ENCODE data around the gene LTK. TPM values are rescaled to one million over a fixed set of nuclear protein-coding genes. Genes with fewer than 3 reads are reported as not detected.

Gene LTK
- total RNA-seq, 1 experiment from 2014 or later: 0.24 TPM

DNA sequence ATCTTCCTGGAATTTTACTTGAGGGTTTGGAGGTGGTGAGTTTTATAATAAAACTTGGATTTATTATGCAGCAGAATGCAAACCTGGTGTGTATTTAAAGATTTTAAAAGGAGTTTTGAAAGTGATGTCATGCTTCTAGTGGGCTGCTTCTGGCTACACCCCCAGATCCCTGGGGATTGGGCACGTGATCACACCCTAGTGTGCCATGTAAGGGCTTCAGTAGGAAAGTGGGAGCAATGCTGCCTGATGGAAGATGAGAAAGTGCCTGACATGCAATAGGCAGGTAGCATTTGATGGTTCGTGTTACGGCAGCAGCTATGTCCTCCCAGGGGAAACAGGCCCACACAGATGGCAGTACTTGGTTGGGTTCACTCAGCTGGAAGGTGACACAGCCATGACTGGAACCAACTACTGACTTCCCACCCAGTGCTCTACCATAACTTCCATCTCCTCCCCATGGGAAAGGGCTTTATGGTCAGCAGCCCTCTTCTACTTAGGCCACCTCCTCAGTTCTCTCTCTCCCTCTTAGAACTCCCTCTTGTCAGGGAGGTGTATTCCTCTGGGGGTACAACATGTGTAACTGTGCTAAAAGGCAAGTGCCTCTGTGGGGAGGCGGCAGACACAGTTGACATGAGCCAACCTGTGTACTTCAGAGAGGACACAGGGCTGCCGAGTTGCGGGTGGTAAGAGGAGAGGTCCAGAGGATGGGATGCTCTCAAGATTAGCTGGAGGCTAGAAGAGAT lies 14.3 kb downstream of the LTK start:
- Histone ChIP-seq H3K4me3 (no peak overlapping the region), H3K27ac (no peak overlapping the region), H3K27me3 (replicated peaks) (no peaks in the 10 kb centered on the region; the same call in 1 of the 2 replicates), H3K36me3 (no peaks in the 10 kb centered on the region), H3K4me1 (replicated peaks) (peaks cover 3% of the 10 kb centered on the region), H3K9me3 (replicated peaks) (no peaks in the 10 kb centered on the region; the same call in 1 of the 2 replicates)
- DNase-seq (ENCODE audit: low read depth in 1 of 2, low spot score in 2 of 2): no peak

DNA sequence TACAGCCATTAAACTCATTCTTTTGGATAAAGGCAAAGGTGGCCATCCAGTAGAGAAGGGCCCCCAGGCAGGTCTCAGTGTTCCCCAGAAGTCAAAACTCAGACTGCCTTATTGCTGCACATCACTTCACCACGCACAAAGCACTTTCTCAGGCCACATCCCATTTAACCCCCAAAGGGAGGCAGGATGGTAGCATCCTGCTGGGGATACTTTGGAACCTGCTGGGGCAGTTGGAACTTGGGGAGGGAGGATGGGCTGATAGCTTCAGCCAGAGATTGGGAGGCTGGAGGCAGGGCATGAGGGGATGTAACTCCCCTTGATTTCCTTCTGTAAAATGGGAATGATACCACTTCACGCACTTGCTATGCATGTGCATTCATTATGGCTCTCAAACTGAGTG lies 15.0 kb downstream of the LTK start:
- no peak overlapping the region for H3K27ac ChIP-seq
- H3K36me3 ChIP-seq: no peaks in the 10 kb centered on the region
- peaks cover 8% of the 10 kb centered on the region for H3K4me1 ChIP-seq (replicated peaks)
- no peak overlapping the region for H3K4me3 ChIP-seq
- no peaks in the 10 kb centered on the region; the same call in 1 of the 2 replicates for H3K27me3 ChIP-seq (replicated peaks)
- no peaks in the 10 kb centered on the region; the same call in 1 of the 2 replicates for H3K9me3 ChIP-seq (replicated peaks)
- no peak for DNase-seq (ENCODE audit: low read depth in 1 of 2, low spot score in 2 of 2)

GRCh38 chr15:41495736-41496599 lies 17.7 kb downstream of the LTK start:
- DNase-seq (ENCODE audit: low read depth in 1 of 2, low spot score in 2 of 2): no peak
- Histone ChIP-seq H3K36me3 (no peaks in the 10 kb centered on the region), H3K27me3 (replicated peaks) (no peaks in the 10 kb centered on the region; the same call in 1 of the 2 replicates), H3K4me1 (replicated peaks) (peaks cover 32% of the 10 kb centered on the region), H3K9me3 (replicated peaks) (no peaks in the 10 kb centered on the region; the same call in 1 of the 2 replicates), H3K27ac (no peak overlapping the region), H3K4me3 (no peak overlapping the region)

- H3K27me3 ChIP-seq (replicated peaks): no peaks in the 10 kb centered on the region; the same call in 1 of the 2 replicates
- peaks cover 38% of the 10 kb centered on the region for H3K4me1 ChIP-seq (replicated peaks)
- H3K36me3 ChIP-seq: no peaks in the 10 kb centered on the region
- DNase-seq (ENCODE audit: low read depth in 1 of 2, low spot score in 2 of 2): no peak
- no peak overlapping the region for H3K4me3 ChIP-seq
- H3K9me3 ChIP-seq (replicated peaks): no peaks in the 10 kb centered on the region; the same call in 1 of the 2 replicates
- no peak overlapping the region for H3K27ac ChIP-seq
Measured at GRCh38 chr15:41494922-41495735, 18.5 kb downstream of the LTK start.

DNA sequence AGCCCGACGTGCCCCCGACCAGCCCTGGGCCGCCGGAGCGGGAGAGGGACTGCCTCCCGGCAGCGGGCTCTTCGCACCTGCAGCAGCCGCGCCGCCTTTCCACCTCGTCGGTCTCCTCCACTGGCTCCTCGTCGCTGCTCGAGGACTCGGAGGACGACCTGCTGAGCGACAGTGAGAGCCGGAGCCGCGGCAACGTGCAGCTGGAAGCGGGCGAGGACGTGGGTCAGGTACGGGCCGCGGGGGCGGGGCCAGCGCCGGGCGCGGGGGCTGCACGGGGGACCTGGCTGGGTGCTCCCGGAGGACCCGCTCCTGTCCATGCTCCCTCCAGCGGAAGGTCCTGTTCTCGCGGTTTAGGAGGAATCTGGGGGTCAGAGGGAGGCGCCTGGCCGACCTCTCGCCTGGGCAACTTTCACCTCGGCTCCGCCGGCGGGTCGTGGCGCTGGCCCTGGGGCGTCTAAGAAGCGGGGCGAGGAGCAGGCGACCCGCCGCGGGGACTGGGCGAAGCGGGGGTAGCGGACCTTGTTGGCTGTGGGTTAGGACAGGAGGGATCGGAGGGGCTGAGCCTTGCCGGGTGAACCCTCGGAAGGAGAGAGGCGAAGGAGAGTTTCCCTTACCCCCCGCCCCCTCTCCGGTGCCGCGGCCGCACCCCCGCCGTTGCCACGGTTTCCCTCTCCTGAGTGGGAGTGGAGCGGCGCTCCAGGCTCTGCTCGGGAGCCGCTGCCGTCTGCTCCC lies 19.3 kb downstream of the LTK start:
- peak in 1 of 2 experiments; percentile 20 for DNase-seq (ENCODE audit: low read depth in 1 of 2, low spot score in 2 of 2)
- Histone ChIP-seq H3K36me3 (no peaks in the 10 kb centered on the region), H3K4me3 (peak overlapping the region; percentile 52), H3K9me3 (replicated peaks) (no peaks in the 10 kb centered on the region; the same call in 1 of the 2 replicates), H3K27me3 (replicated peaks) (no peaks in the 10 kb centered on the region; the same call in 1 of the 2 replicates), H3K27ac (no peak overlapping the region), H3K4me1 (replicated peaks) (peaks cover 41% of the 10 kb centered on the region)

DNA sequence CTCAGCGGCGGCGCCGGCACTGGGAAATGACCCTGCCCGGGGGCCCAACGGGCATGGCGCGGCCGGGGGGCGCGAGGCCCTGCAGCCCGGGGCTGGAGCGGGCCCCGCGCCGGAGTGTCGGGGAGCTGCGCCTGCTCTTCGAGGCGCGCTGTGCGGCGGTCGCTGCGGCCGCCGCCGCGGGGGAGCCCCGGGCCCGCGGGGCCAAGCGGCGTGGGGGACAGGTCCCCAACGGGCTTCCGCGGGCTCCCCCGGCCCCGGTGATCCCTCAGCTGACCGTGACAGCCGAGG lies 19.8 kb downstream of the LTK start:
- H3K36me3 ChIP-seq: no peaks in the 10 kb centered on the region
- H3K27me3 ChIP-seq (replicated peaks): no peaks in the 10 kb centered on the region; the same call in 1 of the 2 replicates
- H3K4me3 ChIP-seq: peak overlapping the region; percentile 52
- no peak for DNase-seq (ENCODE audit: low read depth in 1 of 2, low spot score in 2 of 2)
- peaks cover 41% of the 10 kb centered on the region for H3K4me1 ChIP-seq (replicated peaks)
- H3K27ac ChIP-seq: no peak overlapping the region
- H3K9me3 ChIP-seq (replicated peaks): no peaks in the 10 kb centered on the region; the same call in 1 of the 2 replicates

- H3K9me3 ChIP-seq (replicated peaks): no peaks in the 10 kb centered on the region; the same call in 1 of the 2 replicates
- DNase-seq (ENCODE audit: low read depth in 1 of 2, low spot score in 2 of 2): peak; percentile 79 to 83
- H3K36me3 ChIP-seq: no peaks in the 10 kb centered on the region
- H3K4me3 ChIP-seq: peak within 1 kb of the TSS; percentile 52
- H3K27ac ChIP-seq: peak within 1 kb of the TSS; percentile 37; the same call in 1 of the 2 replicates
- H3K4me1 ChIP-seq (replicated peaks): peaks cover 41% of the 10 kb centered on the region
- H3K27me3 ChIP-seq (replicated peaks): no peaks in the 10 kb centered on the region; the same call in 1 of the 2 replicates
Measured at GRCh38 chr15:41493205-41493901, 20.3 kb downstream of the LTK start, which contains the start of gene ITPKA. Gene ITPKA (plus strand): TSS chr15:41493874. CDS start chr15:41493928, 54 bp downstream.

- peak overlapping the region; percentile 52 for H3K4me3 ChIP-seq
- H3K27me3 ChIP-seq (replicated peaks): no peaks in the 10 kb centered on the region; the same call in 1 of the 2 replicates
- no peak overlapping the region for H3K27ac ChIP-seq
- no peaks in the 10 kb centered on the region for H3K36me3 ChIP-seq
- no peaks in the 10 kb centered on the region; the same call in 1 of the 2 replicates for H3K9me3 ChIP-seq (replicated peaks)
- H3K4me1 ChIP-seq (replicated peaks): peaks cover 44% of the 10 kb centered on the region
- no peak for DNase-seq (ENCODE audit: low read depth in 1 of 2, low spot score in 2 of 2)
Measured at GRCh38 chr15:41492597-41493204, 20.9 kb downstream of the LTK start.

DNA sequence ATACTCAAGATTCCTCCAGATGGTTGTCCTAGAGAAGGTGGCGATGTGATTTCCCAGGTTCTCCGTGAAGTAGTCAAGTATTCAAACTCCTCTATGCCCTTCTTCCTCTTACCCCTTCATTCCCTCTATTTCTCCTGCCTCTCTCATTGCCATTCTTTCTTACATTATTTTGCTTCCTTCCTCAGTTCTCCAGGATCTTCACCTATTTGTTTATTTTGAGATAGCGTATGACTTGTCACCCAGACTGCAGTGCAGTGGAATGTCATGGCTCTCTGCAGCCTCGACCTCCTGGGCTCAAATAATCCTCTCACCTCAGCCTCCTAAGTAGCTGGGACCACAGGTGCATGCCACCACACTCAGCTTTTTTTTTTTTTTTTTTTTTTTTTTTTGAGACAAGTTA lies 21.7 kb downstream of the LTK start:
- H3K27me3 ChIP-seq (replicated peaks): no peaks in the 10 kb centered on the region; the same call in 1 of the 2 replicates
- no peaks in the 10 kb centered on the region; the same call in 1 of the 2 replicates for H3K9me3 ChIP-seq (replicated peaks)
- no peaks in the 10 kb centered on the region for H3K36me3 ChIP-seq
- peaks cover 44% of the 10 kb centered on the region for H3K4me1 ChIP-seq (replicated peaks)
- H3K27ac ChIP-seq: no peak overlapping the region
- no peak overlapping the region for H3K4me3 ChIP-seq
- DNase-seq (ENCODE audit: low read depth in 1 of 2, low spot score in 2 of 2): no peak

DNA sequence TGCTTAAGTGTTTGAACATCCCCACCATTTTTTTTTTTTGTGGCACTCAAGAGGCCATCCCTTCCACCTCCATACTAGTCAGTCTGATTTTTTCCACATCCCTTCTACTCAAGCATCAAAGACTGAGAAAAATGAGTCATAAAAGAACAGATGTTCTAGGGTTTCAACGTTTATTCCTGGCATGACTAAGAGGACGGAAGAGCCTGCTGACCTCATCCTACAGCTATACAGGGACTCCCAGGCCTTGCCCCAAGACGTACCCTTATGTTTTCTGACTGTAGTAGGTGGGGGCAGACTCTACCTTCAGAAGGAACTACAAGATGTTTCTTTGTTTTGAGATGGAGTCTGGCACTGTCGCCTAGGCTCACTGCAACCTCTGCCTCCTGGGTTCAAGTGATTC lies 23.3 kb downstream of the LTK start:
- no peak overlapping the region for H3K4me3 ChIP-seq
- DNase-seq (ENCODE audit: low read depth in 1 of 2, low spot score in 2 of 2): peak; percentile 80 to 82
- no peak overlapping the region; the same call in 1 of the 2 replicates for H3K27ac ChIP-seq
- H3K36me3 ChIP-seq: no peaks in the 10 kb centered on the region
- H3K27me3 ChIP-seq (replicated peaks): no peaks in the 10 kb centered on the region; the same call in 1 of the 2 replicates
- no peaks in the 10 kb centered on the region; the same call in 1 of the 2 replicates for H3K9me3 ChIP-seq (replicated peaks)
- H3K4me1 ChIP-seq (replicated peaks): peaks cover 44% of the 10 kb centered on the region

- no peak overlapping the region for H3K27ac ChIP-seq
- DNase-seq (ENCODE audit: low read depth in 1 of 2, low spot score in 2 of 2): no peak
Measured at GRCh38 chr15:41489641-41490040, 24.0 kb downstream of the LTK start.

DNA sequence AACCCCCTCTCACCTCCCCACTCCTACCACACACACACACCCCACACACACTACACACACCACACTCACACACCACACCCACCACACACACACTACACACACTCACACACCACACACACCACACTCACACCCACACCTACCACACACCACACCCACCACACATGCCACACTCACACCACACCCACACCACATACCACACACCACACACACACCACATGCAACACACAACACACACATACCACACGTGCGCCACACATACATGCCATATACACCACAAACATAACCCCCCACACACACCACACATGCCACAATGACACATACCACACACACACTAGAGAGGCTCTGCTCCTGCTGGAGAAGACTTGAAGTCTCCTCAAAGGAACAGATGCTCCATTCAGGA lies 25.8 kb downstream of the LTK start:
- Histone ChIP-seq H3K27ac (no peak overlapping the region), H3K4me1 (replicated peaks) (peaks cover 29% of the 10 kb centered on the region), H3K9me3 (replicated peaks) (no peaks in the 10 kb centered on the region), H3K4me3 (no peak overlapping the region), H3K36me3 (no peaks in the 10 kb centered on the region), H3K27me3 (replicated peaks) (no peaks in the 10 kb centered on the region)
- DNase-seq (ENCODE audit: low read depth in 1 of 2, low spot score in 2 of 2): no peak

More at GRCh38 chr15:41489641-41490040, 24.0 kb downstream of the LTK start:
- Histone ChIP-seq H3K9me3 (replicated peaks) (no peaks in the 10 kb centered on the region; the same call in 1 of the 2 replicates), H3K4me3 (no peak overlapping the region), H3K36me3 (no peaks in the 10 kb centered on the region), H3K4me1 (replicated peaks) (peaks cover 44% of the 10 kb centered on the region), H3K27me3 (replicated peaks) (no peaks in the 10 kb centered on the region; the same call in 1 of the 2 replicates)
